Panc1 (cell line): ENCODE results near the gene RPS6KA4. TPM values are rescaled to one million over a fixed set of nuclear protein-coding genes. Genes with fewer than 3 reads are reported as not detected.

Experiments
- ATAC-seq: fragments of 200-7000 bp; cut with Tn5 transposase; 2 replicates; pipeline ENCODE4 v1.9.1; 2020; ENCODE audit warnings: mild to moderate bottlenecking, moderate library complexity
- BruUV-seq: library from RNA; stranded (reverse); fragments of 400-500 nt; replicated peaks from 2 replicates; lab custom pipeline; 2021; lab: Mats Ljungman, UMichigan
- CTCF ChIA-PET: fragments of 300-600 bp; sonication (Branson Sonifier 250); formaldehyde crosslinking; loops from one replicate; lab custom pipeline; 2022; ENCODE audit warnings: antibody characterized with exemption; lab: Charles Lee
- POLR2A ChIA-PET: fragments of 300-600 bp; sonication (Branson Sonifier 250); formaldehyde crosslinking; loops from one replicate; lab custom pipeline; 2022; ENCODE audit warnings: antibody characterized with exemption; lab: Charles Lee
- DNase-seq: peaks from one replicate; pipeline ENCODE4 v3.0.0-alpha.2; 2010; ENCODE audit warnings: low read depth, low spot score
- H3K27ac ChIP-seq: 2 replicates; pipeline ENCODE4 v1.5.1; 2011; ENCODE audit warnings: mild to moderate bottlenecking, low read length, inconsistent platforms
- H3K27me3 ChIP-seq: fragments of 200-500 bp; sonication (Bioruptor generic); 2 replicates; pipeline ENCODE4 v1.6.0; 2014; ENCODE audit warnings: low read length, inconsistent platforms; ENCODE audit not compliant: control insufficient read depth, insufficient read depth
- H3K36me3 ChIP-seq: fragments of 200-500 bp; sonication (Bioruptor generic); 2 replicates; pipeline ENCODE4 v1.5.1; 2014; ENCODE audit warnings: inconsistent platforms, mild to moderate bottlenecking, low read length, moderate library complexity; ENCODE audit not compliant: control insufficient read depth, insufficient read depth
- H3K4me1 ChIP-seq: 2 replicates; pipeline ENCODE4 v1.5.1; 2011; ENCODE audit warnings: inconsistent platforms, mild to moderate bottlenecking, low read length, moderate library complexity; ENCODE audit not compliant: control insufficient read depth, insufficient read depth
- H3K4me3 ChIP-seq, 2 experiments: 2 replicates each; pipeline ENCODE4 v1.5.1; 2011 to 2012; ENCODE audit warnings: low read depth in 2 of 2, low read length in 2 of 2, mild to moderate bottlenecking in 2 of 2, inconsistent platforms in 1 of 2, moderate library complexity in 1 of 2
- H3K9me3 ChIP-seq: fragments of 200-500 bp; sonication (Bioruptor generic); 2 replicates; pipeline ENCODE4 v1.5.1; 2014; ENCODE audit warnings: low read depth, mild to moderate bottlenecking, inconsistent platforms, low read length, moderate library complexity; ENCODE audit not compliant: control insufficient read depth, insufficient read depth
- CTCF ChIP-seq: fragments of 450-650 bp; IDR thresholded peaks from 2 replicates; pipeline ENCODE4 v1.5.1; 2017; ENCODE audit warnings: mild to moderate bottlenecking
- POLR2AphosphoS5 ChIP-seq: IDR thresholded peaks from 2 replicates; pipeline ENCODE4 v1.6.1; 2012; ENCODE audit warnings: mild to moderate bottlenecking, low read depth, low read length, moderate library complexity
- REST ChIP-seq, 2 experiments: IDR thresholded peaks; 2 replicates each; pipeline ENCODE4 v1.6.1; 2011 to 2012; ENCODE audit warnings: low read depth in 2 of 2, control low read depth in 1 of 2, low read length in 1 of 2, mild to moderate bottlenecking in 1 of 2, moderate library complexity in 1 of 2; ENCODE audit not compliant: insufficient read depth in 1 of 2
- SIN3A ChIP-seq: IDR thresholded peaks from 2 replicates; pipeline ENCODE4 v1.6.1; 2012; ENCODE audit warnings: low read depth, mild to moderate bottlenecking, low read length, moderate library complexity, borderline replicate concordance; ENCODE audit not compliant: insufficient read depth
- TCF7L2 ChIP-seq: IDR thresholded peaks from 2 replicates; pipeline ENCODE4 v1.6.1; 2011; ENCODE audit warnings: mild to moderate bottlenecking, low read depth, low read length, inconsistent platforms
- in situ Hi-C: cut with HindIII; loops from 2 replicates; pipeline ENCODE4 v1.10.0; 2016; ENCODE audit warnings: low sequenced_read_pairs, low pct_unique_long_range_greater_than_20kb
- intact Hi-C: fragments of 100-400 bp; cut with micrococcal nuclease; formaldehyde crosslinking; loops from one replicate; pipeline ENCODE4 v1.10.0; 2022; ENCODE audit not compliant: unreplicated experiment
- total RNA-seq: library from RNA; stranded (reverse); gene quantifications from one replicate; pipeline ENCODE4 v1.2.1, GENCODE V29; 2021; ENCODE audit not compliant: unreplicated experiment

The RPS6KA4 gene
- total RNA-seq, 1 experiment from 2014 or later, result 74.0 TPM

- Histone ChIP-seq H3K27me3 (no peaks in the 10 kb centered on the region), H3K4me3 (no peak overlapping the region), H3K4me1 (peaks cover 5% of the 10 kb centered on the region; the same call in 1 of the 2 replicates), H3K9me3 (no peaks in the 10 kb centered on the region), H3K36me3 (peaks cover 2% of the 10 kb centered on the region; the same call in 1 of the 2 replicates), H3K27ac (no peak overlapping the region)
- no TSS peak for BruUV-seq
- TF ChIP-seq POLR2AphosphoS5, result no peak
- no peak for TF ChIP-seq SIN3A
- no peak for TF ChIP-seq TCF7L2
- no peak for TF ChIP-seq CTCF
- no peak for TF ChIP-seq REST (IDR thresholded peaks at IDR 0.05; ENCODE audit: insufficient read depth in 1 of 2, low read depth in 2 of 2, low read length in 1 of 2)
- DNase-seq (no peak), ATAC-seq (no peak)
- intact Hi-C loops (no loop called here), in situ Hi-C loops (no loop called here)
- CTCF ChIA-PET, result interaction anchor here (0.6 to 0.7 kb wide), 2 partner anchors 21 to 69 kb away, joined by 6 to 12 read pairs; no protein-coding TSS in a partner anchor
- POLR2A ChIA-PET, result interaction anchor here (0.6 kb wide), 1 partner anchor 9 kb away, joined by 3 read pairs; no protein-coding TSS in a partner anchor
Measured at GRCh38 chr11:64369440-64370421, 10.8 kb downstream of the RPS6KA4 start.

- H3K36me3 ChIP-seq, result 0 out of 2 replicates have a peak, but pooled peaks cover 2% of the 10 kb centered on the region
- no peak for ATAC-seq
- H3K27ac ChIP-seq, result no peak overlapping the region
- H3K27me3 ChIP-seq, result no peaks in the 10 kb centered on the region
- in situ Hi-C loops (no loop called here), intact Hi-C loops (no loop called here)
- ChIA-PET CTCF (no interaction called here), POLR2A (no interaction called here)
- H3K4me1 ChIP-seq, result peaks cover 5% of the 10 kb centered on the region; the same call in 1 of the 2 replicates
- H3K9me3 ChIP-seq, result no peaks in the 10 kb centered on the region
- BruUV-seq, result no TSS peak
- no peak overlapping the region for H3K4me3 ChIP-seq
- no peak for DNase-seq
- TF ChIP-seq CTCF, result no peak
- no peak for TF ChIP-seq REST (IDR thresholded peaks at IDR 0.05; ENCODE audit: insufficient read depth in 1 of 2, low read depth in 2 of 2, low read length in 1 of 2)
- TF ChIP-seq POLR2AphosphoS5, result no peak
- no peak for TF ChIP-seq SIN3A
- no peak for TF ChIP-seq TCF7L2
Measured at GRCh38 chr11:64371201-64371600, 12.2 kb downstream of the RPS6KA4 start.
